ENCODE results near the gene MORF4L1.
A peak's percentile ranks its signal among the peaks of the same experiment; 100 is the strongest.

The MORF4L1 gene

GRCh38 chr15:78944669-78945407, 72.1 kb downstream of the MORF4L1 start, which contains the start of gene CTSH:
Gene CTSH, minus strand, starts transcription at chr15:78945046. Its CDS starts 65 bp downstream, at chr15:78944981.
- DNase-seq (ENCODE audit: low spot score): peak; percentile 78

DNA sequence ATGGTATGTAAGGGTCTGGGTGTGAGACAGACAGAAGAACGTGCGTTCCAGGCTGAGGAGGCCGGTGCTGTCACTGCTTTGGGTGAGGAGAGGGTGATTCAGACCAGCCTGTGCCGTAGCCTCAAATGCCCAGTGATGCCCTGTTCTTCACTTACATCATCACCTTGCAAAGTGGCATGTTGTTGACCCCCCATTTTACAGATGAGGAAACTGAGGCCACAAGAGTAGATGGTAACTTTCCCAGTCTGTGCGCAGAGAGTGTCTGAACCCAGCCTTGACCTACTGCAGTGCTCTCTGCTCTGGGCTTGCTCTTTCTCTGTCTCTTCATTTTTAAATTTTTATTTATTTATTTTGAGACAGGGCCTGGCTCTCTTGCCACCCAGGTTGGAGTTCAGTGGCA, 73.8 kb downstream of the MORF4L1 start:
- no peak for DNase-seq (ENCODE audit: low spot score)

- no peak for DNase-seq (ENCODE audit: low spot score)
Observed at GRCh38 chr15:78947506-78947905, 74.8 kb downstream of the MORF4L1 start.

Small RNAs within 50 kb of the gene (small RNA-seq; reads per million reads assigned to genes)
- 0 reads per million in 2 experiments for gene RNU6-415P

All from SK-N-DZ (cell line).